ENCODE measurements around the gene TMEM212.

- TF ChIP-seq SUZ12 (IDR thresholded peaks at IDR 0.05; ENCODE audit: extremely low read depth, insufficient read depth, insufficient read length), result no peak
- no peak for TF ChIP-seq YY1 (IDR thresholded peaks at IDR 0.05; ENCODE audit: insufficient read depth, insufficient read length)
- TF ChIP-seq ZNF274 (IDR thresholded peaks at IDR 0.05; ENCODE audit: low read depth, low read length), result no peak
Measured at GRCh38 chr3:171837698-171838097, 5.5 kb upstream of the TMEM212 start.
